CD4-positive, alpha-beta T cell treated with Interleukin-4 for 4 hours (primary cell): Measurements from ENCODE around the gene CFAP251.

Experiments used
- DNase-seq: peaks from one replicate; pipeline ENCODE4 v3.0.0-alpha.2; 2020

Gene CFAP251

DNA sequence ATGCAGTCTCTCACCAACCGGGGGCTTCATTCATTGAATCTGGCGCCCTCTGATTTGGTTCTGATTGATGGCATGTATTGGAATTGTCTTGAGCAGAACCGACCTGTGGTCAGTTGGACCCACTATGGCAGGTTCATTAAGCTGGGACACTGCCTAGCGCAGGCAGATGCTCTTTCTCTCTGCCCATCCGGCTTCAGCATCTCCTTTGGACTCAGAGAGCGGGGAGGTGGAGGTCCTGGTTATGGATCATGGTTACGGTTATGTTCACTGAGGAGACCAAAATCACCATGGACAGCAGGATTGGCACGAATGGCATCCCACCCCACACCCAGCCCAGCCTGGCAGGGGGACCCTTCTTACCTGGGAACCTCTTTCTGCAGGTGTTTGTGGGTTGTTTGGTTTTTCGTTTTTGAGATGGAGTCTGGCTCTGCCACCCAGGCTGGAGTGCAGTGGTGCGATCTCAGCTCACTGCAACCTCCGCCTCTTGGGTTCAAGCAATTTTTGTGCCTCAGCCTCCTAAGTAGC is 86.9 kb downstream of the CFAP251 start:
- DNase-seq, result no peak

DNA sequence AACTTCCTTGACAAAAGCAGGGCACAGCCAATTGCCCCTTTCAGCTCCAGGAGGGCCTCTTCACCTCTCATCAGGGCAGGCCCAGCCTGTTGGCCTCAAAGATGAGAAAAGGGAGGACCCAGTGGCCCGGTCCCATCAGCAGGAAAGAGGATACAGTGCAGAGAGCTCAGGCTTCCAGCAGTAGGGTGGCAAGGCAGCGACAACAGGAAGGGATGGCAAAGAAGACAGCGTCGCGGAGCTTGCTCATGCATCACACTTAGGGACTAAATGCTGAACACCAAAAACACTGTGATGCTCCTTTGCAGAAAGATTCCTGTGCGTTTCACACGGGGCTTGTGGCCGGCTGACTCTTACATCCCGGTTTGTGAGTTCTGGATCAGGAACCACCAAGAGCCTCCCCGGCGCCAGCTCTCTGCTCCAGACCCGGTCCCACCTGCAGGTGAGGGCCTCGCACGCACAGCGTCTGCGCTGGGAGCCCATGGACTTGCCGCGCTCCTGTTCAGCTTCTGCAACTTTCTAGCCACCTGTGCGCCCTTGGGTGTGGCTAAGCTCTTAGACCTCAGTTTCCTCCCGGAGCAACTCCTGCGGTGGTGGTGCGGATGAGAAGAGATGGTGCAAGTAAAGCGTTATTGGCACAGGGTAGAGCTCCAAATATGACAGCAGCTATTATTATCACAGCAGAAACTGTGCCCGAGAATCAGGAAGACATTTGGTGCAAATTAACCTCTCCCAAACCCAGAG is 88.0 kb downstream of the CFAP251 start:
- DNase-seq, result no peak

DNA sequence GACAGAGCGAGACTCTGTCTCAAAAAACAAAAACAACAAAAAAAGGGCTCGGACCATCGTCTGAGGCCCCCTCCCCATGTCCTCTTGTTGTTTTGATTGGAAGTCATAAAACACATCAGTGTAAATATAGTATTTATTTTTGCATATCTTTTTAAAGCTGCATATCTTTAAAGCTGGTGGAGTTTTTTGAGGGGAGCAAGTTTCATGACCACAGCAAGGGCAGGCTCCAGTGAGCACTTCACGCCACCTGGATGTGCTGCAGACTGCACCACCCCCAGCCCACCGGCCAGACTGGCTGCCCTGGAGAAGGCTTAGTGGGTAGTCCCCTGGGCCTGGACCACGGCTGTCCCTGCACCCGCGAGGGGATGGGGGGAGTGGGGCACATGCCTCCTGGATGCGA is 91.3 kb downstream of the CFAP251 start:
- DNase-seq, result no peak

DNA sequence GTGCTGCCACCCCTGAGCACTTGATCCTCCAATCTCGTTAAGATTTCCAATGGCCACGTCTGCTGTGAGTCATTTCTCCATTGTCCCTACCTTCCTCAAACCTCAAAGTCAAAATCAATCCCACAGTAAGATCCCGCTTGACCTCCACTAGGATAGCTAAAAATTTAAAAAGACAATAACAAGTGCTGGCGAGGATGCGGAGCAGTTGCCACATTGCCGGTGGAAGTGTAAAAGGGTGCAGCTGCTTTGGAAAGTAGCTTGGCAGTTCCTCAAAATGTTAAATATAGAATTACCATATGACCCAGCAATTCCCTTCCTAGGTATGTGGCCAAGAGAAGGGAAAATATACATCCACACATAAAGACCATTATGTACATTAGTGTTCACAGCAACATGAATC is 93.8 kb downstream of the CFAP251 start:
- no peak for DNase-seq

DNA sequence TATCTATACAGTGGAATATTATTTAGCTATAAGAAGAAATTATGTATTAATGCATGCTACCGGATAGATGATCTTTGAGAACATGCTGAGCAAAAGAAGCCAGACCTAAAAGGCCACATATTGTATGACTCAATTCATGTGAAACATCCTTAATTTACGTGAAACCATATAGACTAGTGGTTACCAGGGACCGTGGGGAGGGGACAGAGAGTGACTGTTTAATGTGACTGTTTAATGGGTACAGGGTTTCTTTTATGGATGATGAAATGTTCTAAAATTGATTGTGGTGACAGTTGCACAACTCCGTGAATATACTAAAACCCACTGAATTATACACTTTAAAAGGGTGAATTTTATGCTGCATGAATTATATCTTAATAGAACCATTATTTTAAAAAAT is 94.7 kb downstream of the CFAP251 start:
- no peak for DNase-seq

DNA sequence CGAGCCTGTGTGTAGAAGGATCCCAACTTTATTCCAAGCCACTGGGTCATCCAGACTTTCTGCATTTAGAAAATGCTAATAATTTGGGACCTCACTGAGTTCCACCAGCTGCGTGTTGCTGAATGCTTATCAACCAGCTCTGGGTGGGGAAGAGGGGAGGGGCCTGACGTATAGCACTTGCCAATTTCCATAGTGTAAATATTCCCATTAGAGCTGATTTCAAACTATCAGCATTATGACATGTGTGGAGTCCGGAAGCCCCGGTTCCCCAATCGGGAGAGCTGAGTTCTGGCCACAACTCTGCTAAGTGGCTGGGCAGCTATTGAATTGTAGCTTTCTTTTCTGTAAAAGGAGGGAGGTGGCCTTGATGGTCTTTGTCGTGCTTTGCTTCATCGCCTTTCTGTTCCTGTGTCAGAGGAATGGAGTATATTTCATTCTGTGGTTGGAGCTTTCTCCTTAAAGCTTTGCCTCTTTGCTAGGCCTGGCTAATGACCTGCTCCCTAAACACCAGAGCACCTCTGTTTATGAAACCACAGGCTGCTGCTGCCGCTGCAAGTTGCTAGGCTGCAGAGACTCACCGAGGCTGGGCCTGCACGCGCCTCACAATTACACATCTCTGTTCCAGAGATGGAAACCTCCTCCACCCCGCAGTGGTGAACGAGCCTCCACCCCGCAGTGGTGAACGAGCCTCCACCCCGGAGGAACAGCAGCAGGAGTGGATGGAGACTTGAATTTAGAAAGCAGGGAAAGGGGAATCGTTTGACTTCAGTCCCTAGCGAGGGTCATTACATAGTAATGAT is 95.6 kb downstream of the CFAP251 start:
- no peak for DNase-seq

DNA sequence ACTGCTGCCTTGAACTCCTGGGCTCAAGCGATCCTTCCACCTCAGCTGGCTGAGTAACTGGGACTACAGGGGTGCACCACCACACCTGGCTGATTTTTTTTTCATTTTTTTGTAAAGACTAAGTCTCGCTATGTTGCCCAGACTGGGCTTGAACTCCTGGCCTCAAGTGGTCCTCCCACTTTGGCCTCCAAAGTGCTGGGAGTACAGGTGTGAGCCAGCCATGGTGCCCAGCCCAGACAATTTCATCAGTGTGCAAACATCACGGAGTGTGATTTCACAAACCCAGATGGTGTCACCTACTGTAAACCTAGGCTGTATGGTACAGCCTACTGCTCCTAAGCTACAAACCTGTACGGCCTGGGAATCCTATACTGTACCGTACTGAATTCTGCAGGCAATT is 96.4 kb downstream of the CFAP251 start:
- DNase-seq, result no peak

DNA sequence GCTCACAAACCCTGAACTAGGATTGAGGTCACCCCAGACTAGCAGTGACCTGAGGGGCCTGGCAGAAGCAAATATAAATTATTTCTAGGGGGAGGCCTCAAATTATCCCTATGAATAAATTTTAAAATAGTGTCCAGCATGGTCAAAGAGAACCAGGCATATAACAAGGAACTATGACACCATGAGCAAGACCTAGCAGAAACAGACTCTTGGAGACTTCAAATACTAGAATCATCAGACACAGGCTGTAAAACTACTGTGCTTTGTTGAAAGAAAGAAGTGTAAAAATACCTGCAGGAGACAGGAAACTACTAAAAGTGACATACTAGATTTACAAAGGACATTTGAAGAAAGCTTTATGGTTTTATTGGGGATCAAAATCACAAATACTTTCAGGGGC is 100.1 kb downstream of the CFAP251 start:
- DNase-seq, result no peak

DNA sequence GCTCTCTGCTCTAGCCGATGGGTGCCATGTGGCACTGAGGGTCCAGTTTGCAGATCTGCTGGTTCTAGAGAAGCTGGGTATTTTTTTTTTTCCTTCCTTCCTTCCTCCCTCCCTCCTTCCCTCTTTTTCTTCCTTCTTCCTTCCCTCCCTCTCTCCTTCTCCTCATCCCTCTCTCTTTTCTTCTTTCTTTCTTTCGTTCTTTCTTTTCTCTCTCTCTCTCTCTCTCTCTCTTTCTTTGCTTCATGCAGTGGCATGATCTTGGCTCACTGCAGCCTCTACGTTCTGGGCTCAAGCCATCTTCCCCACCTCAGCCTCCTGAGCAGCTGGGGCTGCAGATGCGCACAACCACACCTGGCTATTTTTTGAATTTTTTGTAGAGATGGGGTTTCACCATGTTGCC is 100.5 kb downstream of the CFAP251 start:
- no peak for DNase-seq

DNA sequence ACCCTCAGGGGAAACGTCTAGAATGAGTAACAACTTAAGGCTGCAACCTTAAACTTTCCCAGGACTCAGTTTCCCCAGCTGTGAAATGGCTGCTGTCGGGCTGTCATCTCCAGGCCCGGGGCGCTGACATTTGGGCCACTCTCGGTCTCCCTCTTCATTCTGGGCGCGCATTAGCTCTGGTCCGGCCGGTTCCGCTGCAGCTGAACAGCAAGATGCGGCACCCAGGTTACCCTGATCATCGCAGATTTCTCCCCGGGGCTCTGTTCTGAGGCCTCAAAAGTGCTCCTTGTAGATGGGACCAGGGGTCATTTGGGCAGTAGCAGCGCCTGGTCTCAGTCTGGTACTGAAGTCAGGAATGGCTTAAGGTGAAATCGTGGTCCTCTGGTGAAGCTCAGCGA is 102.4 kb downstream of the CFAP251 start:
- DNase-seq, result no peak

DNA sequence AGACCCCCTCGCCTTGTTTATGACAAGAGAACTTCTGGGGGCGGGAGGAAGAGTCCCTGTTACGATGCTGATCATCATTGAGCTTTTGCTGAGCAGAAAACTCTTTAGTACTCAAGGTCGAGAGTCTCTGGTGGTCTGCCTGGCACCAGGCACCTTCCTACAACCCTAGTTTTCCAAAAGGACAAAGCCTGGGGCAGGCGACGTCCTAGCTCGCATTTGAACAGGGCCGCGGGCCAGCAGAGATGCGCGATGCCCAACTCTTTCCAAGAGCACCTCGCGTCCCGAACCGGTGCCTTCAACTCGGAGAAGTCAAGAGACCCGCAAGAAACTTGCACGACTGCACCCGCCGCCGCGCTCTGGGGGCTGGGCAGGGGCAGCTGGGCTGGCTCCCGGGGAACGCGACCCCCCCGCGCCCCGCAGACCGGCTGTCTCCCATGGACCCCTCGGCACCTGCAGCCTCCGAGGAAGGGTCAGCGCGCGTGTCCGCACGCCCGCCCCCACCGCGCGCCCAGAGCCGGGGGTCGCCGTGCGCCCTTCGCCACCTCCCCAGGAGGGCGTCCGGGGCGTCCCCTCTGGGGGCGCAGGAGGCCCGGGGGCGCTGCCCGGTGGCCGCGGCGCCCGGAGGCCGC is 102.9 kb downstream of the CFAP251 start:
- DNase-seq, result no peak

DNA sequence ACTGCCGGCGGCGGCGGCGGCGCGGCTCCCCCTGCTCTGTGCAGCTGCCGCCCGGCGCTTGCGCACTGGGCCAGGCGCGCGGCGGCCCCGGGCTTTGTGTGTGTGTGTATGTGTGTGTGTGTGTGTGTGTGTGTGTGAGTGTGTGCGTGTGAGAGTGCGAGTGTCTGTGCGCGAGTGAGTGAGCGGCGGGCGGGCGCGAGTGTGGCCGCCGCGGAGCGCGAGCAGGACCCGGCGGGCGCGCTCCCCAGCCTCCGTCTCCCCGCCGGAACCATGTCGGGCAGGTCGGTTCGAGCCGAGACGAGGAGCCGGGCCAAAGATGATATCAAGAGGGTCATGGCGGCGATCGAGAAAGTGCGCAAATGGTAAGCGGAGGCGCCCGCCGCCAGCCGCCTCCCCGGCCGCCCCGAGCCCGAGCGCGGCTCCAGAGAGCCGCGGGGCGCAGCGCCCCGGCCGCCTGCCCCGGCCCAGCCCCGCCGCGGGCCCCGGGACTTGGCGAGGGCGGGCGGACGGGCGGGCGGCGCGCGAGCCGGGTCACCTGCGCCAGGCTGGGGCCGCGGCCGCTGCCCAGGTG is 103.5 kb downstream of the CFAP251 start, which contains the start of gene BCL7A:
Gene BCL7A, plus strand, starts transcription at position 63 of the 571 bp plus-strand sequence. Its CDS starts 208 bp downstream, at position 271.
- DNase-seq, result peak; percentile 69

DNA sequence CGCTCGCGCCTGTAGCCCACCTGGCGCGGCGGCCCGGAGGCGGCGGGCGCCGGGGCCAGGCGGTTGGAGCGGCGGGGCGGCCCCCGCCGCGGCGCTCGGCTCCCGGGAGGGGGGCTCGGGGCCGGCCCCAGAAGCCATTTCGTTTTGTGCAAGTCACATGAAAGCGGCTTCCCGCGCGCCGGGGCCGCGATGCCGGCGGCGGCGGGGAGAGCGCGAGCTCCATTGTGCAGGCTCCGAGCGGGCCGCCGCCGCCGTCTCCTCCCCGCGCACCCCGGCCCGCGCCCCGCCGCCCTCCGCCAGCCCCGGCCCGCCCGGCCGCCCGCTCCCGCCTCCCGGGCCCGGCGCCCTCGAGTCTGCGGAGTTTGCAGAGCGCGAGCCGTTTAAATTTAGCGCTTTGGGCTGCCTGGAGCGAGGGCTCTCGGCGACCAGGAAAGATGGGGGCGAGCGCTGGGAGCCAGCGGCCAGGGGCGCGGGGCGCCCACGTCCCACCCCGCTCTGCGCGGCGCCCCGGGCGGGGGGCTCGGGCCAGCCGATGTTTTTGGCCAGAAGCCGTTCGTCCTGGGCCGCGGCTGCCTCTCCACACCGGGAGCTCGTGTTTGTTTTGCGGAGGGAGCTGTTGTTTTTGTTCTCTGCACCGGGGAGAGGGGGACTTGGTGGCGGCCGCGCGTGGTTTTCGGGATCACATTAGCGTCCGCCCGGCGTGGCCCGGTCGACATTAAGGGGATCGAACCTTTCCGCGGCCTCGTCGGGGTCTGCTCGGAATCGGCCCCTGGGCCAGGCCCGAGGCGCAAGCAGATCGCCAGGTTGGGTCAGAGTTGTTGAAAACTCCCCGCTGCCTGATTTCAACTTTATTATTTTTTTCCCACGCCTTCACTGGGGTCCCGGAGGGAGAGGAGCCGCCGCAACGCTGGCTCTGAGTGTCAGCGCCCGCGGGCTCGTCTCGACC is 104.3 kb downstream of the CFAP251 start:
- no peak for DNase-seq

DNA sequence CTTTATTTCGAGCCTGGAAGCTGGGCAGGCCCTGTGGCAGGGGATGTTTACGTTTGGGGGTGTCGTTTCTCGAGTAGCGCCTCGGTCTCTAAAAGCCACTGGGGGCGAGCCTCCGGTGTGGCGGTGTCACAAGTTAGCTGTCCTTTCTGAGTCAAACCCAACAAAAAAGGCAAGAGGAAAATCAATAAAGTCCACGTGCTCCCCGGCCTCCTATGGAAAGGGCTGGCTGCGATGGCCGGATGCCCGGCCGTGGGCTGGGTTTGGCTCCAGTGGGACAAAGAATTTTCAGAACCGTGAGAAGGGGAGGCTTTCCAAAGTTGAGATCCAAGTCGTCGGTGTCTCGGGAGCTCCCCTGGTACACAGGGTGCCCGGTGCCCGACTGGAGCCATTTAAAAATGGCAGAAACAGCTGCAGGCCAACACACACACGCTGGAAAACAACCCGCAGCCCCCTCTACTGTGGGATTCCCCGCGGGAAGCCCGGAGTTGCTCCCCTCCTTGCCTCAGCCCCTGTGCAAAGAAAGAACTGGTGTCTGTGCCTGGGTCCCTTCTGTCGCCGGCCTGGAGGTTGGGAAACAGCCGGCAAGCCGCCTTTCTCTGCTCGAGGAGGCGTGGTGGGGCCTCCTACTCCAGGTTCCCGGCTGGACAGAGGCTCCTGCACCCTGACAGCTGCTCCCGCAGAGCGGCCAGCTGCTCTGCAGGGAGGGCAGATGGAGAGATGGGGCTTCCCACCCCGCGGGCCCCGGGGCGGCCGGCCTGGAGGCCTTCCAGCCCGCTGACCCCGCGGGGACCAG is 105.1 kb downstream of the CFAP251 start:
- no peak for DNase-seq

DNA sequence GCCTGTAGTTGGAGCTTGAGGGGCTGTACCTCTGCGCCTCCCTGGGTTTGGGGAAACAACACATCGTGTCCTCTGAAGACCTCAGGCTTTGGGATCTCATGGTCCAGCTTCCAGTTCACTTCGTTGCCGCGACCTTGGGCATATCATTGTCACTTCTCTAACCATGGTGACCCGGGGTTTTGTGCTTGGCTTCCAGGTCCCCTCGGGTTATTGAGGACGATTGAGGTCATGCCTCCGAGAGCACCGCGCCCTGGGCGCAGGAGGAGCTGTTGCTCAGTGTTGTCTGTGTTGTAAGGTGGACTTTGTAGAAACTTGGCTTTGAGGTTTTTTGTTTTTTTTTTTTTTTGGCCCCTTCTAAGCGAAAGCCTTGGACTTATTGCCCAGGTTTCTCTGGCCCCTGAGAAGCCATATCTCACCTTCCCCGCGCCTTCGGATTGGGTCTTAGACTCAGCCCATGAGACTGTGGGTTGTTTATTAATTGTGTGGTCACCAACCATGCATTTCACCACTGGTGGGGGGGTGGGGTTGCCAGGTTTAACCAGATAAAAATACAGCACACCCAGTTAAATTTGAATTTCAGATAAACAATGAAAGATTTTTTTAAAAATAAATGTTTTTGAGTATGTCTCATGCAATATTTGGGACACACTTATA is 105.9 kb downstream of the CFAP251 start:
- no peak for DNase-seq

DNA sequence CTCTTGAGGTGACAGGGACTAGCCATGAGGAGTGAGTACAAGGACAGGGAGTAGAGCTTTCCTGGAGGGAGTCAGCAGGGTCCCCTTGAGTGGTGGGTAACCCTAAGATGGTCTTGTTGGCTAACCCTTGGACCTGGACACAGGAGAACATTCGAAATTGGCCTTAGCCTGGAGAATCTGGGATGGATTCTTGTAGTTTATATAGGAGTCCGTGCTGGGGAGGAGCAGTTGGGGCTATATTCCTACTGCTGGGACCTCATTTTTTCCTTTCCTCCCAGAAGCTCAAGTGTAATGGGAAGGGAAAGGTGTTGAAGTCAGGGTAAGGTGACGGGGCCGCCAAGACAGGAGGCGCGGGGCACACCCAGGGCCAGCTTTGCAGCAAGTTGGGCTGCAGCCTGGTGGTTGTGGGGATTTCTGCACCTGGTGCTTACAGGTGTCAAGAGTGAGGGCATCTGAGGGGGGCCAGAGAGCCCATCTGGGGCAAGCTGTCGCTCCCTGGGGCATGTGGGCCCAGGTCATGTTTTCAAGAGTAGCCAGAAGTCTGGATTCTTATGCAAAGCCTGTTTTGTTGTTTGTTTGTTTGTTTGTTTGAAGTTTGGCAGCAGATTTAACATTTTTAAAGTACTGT is 108.4 kb downstream of the CFAP251 start:
- no peak for DNase-seq

DNA sequence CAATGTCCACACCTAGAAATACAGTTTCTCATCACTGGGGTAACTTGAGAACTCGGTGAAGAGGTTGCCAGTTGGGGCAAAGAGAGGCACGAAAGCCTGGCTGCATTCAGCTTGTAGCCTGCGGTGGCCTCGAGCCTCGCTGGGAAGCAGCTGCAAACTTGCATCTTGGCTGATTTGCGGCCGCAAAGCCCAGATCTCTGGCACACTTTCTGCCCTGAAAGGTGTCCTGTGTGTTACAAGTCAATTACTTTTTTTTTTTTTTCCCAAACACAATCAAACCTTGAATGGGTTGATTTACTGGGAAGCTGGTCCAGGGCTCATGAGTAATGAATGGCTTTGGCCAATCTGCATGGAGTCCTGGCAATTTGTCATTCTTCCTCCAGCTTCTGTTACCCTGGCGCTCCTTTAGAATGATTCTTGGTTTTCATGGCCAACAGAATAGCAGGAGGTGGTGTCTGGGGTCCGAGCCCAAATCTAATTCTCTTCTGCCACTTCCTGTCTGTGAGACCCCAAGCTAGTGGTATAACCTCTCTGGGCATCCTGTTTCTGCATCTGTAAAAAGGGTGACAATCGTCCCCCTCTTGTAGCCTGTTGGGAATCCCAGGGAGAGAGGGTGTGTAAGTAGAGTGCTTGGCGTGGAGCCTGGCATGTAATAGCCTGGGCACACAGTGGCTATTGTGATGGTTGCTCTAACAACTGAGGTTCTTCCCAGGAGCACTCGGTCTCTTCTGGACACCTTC is 109.9 kb downstream of the CFAP251 start:
- no peak for DNase-seq

DNA sequence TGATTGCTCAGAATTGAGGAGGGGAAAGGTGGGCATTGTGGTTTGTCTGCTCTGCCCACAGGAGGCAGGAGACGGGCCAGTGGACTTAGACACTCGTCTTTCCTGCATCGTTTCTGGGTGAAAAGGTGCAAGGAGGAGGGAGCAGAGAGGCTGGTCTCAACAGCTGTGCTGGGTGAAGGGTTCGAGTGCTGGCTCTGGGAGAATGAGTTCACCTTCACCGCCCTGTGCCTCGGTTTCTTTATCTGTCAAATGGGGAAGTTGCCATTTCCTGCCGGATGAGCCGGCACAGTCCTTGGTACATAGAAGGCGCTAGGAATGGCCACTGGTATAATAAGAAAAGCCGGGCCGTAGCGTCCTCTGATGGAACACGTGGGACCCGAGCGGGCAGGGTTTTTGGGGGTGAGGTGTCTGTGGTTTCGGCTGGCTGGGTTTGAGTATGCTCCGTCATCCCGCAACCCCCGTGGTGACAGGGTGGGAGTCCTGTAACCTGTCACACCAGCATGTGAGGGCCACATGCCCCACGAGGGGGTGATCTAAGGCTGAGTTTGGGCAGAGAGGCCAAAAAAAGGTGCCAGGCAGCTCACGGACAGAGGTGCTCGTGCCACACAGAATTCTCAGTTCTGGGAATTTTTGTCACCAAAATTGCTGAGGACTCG is 110.6 kb downstream of the CFAP251 start:
- DNase-seq, result no peak
